NCI-H526 (cell line): ENCODE measurements around the gene DMAC2L.
"Not testable (repeated sequence)": the region's sequence is repeated elsewhere in the genome, so short reads cannot be mapped to it uniquely, and the experiment has no call there.

ENCODE experiments used
- DNase-seq, 2 experiments: peaks; one replicate each; lab custom pipeline; 2025; lab: John Stamatoyannopoulos, UW

The DMAC2L gene

GRCh38 chr14:50311972-50312733 is at the start of gene DMAC2L, which contains the start of gene L2HGDH:
Gene DMAC2L (plus strand): TSS chr14:50312324. CDS start chr14:50321488, 9,164 bp downstream.
Gene L2HGDH (minus strand): TSS chr14:50312229. CDS start chr14:50312150, 79 bp downstream.
- peak; percentile 93 to 98 for DNase-seq

GRCh38 chr14:50262865-50263264 is 49.3 kb upstream of the DMAC2L start:
- no peak for DNase-seq

- no peak for DNase-seq
These were observed 48.8 kb upstream of the DMAC2L start for GRCh38 chr14:50263321-50263720.

- DNase-seq = no peak
These were observed 47.1 kb upstream of the DMAC2L start for GRCh38 chr14:50265029-50265428.

GRCh38 chr14:50270932-50271331 is 41.2 kb upstream of the DMAC2L start:
- no peak for DNase-seq

GRCh38 chr14:50272498-50272897 is 39.6 kb upstream of the DMAC2L start:
- no peak for DNase-seq

GRCh38 chr14:50285861-50286260 is 26.3 kb upstream of the DMAC2L start:
- no peak for DNase-seq

- DNase-seq = no peak
These were observed 24.0 kb upstream of the DMAC2L start for GRCh38 chr14:50288146-50288545.

GRCh38 chr14:50290306-50290705 is 21.8 kb upstream of the DMAC2L start:
- no peak for DNase-seq

GRCh38 chr14:50299585-50299984 is 12.5 kb upstream of the DMAC2L start:
- no peak for DNase-seq

GRCh38 chr14:50301914-50302313 is 10.2 kb upstream of the DMAC2L start:
- DNase-seq = no peak

GRCh38 chr14:50303744-50304471 is 8.2 kb upstream of the DMAC2L start:
- peak in 1 of 2 experiments; percentile 55 for DNase-seq

- no peak for DNase-seq
These were observed 3.7 kb upstream of the DMAC2L start for GRCh38 chr14:50308363-50308915.

- DNase-seq = no peak
These were observed 1.7 kb upstream of the DMAC2L start for GRCh38 chr14:50310445-50310844.

GRCh38 chr14:50311337-50311971 is 670 bp upstream of the DMAC2L start:
- peak; percentile 60 to 83 for DNase-seq

GRCh38 chr14:50312734-50313054 is 570 bp downstream of the DMAC2L start:
- peak; percentile 61 to 76 for DNase-seq

GRCh38 chr14:50314098-50314497 is 2.0 kb downstream of the DMAC2L start:
- DNase-seq = not testable (repeated sequence)

GRCh38 chr14:50318031-50318626 is 6.0 kb downstream of the DMAC2L start:
- DNase-seq = peak in 1 of 2 experiments; percentile 69

GRCh38 chr14:50319293-50319692 is 7.2 kb downstream of the DMAC2L start:
- no peak for DNase-seq

GRCh38 chr14:50319721-50320120 is 7.6 kb downstream of the DMAC2L start:
- no peak for DNase-seq

- no peak for DNase-seq
These were observed 8.2 kb downstream of the DMAC2L start for GRCh38 chr14:50320283-50320682.

GRCh38 chr14:50321009-50321660 is 9.0 kb downstream of the DMAC2L start:
- peak; percentile 64 to 88 for DNase-seq
